Measurements from ENCODE around the gene ARTN.

DNA sequence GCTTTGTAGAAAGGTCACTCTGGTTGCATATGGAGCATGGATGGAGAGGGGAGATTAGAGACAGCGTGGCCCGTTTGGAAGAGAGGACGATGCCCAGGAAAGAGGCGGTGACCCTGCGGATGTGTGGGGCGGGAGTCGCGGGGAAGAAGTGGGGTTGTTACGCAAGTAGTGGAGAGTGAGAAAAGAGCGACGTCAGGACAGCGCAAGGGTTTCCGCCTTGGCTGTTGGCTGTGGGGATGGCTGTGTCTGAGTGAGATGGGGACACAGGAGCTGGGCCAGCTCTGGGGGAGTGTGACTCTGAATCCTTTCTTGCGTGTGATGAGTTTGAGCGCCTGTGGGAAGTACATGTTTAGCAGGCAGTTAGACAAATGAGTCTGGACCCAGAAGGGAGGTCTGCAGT is 49.2 kb downstream of the ARTN start:
- TF ChIP-seq, protein P1, sequence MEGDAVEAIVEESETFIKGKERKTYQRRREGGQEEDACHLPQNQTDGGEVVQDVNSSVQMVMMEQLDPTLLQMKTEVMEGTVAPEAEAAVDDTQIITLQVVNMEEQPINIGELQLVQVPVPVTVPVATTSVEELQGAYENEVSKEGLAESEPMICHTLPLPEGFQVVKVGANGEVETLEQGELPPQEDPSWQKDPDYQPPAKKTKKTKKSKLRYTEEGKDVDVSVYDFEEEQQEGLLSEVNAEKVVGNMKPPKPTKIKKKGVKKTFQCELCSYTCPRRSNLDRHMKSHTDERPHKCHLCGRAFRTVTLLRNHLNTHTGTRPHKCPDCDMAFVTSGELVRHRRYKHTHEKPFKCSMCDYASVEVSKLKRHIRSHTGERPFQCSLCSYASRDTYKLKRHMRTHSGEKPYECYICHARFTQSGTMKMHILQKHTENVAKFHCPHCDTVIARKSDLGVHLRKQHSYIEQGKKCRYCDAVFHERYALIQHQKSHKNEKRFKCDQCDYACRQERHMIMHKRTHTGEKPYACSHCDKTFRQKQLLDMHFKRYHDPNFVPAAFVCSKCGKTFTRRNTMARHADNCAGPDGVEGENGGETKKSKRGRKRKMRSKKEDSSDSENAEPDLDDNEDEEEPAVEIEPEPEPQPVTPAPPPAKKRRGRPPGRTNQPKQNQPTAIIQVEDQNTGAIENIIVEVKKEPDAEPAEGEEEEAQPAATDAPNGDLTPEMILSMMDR (IDR thresholded peaks at IDR 0.05; ENCODE audit: low read depth, low read length): no peak
- TF ChIP-seq EZH2phosphoT487 (IDR thresholded peaks at IDR 0.05; ENCODE audit: low read depth): no peak
